ENCODE results near the gene KCNF1.
A peak's percentile ranks its signal among the peaks of the same experiment; 100 is the strongest.

KCNF1 gene

DNA sequence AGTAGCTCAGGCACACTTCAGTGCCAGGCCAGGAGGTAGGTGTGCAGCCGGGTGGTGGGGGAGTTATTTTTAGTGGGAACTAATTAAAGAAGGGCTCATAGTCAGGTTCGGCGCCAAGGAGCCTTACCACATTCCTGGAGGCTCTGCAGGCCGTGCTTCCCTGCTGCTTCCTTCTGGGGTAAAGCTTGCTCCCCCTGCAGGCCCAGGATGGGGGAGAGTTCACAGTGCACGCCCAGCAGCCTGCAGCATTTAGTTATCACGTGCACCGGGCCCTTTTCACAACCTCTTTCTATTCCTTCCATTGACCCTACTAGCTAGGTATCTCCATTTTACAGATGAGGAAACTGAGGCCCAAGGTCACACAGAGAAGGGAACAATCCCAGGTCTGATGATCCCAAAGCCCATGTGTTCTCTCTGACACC is 2.5 kb downstream of the KCNF1 start:
- TF ChIP-seq, protein P1, sequence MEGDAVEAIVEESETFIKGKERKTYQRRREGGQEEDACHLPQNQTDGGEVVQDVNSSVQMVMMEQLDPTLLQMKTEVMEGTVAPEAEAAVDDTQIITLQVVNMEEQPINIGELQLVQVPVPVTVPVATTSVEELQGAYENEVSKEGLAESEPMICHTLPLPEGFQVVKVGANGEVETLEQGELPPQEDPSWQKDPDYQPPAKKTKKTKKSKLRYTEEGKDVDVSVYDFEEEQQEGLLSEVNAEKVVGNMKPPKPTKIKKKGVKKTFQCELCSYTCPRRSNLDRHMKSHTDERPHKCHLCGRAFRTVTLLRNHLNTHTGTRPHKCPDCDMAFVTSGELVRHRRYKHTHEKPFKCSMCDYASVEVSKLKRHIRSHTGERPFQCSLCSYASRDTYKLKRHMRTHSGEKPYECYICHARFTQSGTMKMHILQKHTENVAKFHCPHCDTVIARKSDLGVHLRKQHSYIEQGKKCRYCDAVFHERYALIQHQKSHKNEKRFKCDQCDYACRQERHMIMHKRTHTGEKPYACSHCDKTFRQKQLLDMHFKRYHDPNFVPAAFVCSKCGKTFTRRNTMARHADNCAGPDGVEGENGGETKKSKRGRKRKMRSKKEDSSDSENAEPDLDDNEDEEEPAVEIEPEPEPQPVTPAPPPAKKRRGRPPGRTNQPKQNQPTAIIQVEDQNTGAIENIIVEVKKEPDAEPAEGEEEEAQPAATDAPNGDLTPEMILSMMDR (conservative IDR thresholded peaks at IDR 0.05; ENCODE audit: low read depth, low read length) = peak; percentile 57
- DNase-seq (ENCODE audit: low read depth) = no peak
- H3K4me3 ChIP-seq (ENCODE audit: low read length) = no peak overlapping the region

DNA sequence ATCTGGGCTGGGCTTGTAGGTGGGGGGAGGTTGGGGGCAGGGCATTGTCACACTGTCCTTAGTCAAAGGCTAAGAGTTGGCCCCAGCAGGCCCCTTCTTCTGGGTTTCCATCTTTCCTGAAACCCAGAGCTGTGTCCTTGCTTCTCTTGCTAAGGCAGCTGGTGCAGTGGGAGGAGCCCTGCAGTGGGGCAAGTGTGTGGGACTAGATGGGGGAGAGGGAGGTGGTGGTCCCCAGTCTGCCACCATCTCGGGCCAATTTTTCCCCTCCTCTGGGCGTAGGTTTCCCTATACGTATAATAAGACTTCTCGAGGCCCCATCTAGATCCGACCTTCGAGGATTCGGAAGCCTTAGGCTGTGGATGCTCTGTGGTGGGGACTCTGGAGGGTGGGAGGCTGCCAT is 3.5 kb downstream of the KCNF1 start:
- DNase-seq (ENCODE audit: low read depth) = no peak
- no peak overlapping the region for H3K4me3 ChIP-seq (ENCODE audit: low read length)
- TF ChIP-seq, protein P1 (conservative IDR thresholded peaks at IDR 0.05; ENCODE audit: low read depth, low read length) = no peak

DNA sequence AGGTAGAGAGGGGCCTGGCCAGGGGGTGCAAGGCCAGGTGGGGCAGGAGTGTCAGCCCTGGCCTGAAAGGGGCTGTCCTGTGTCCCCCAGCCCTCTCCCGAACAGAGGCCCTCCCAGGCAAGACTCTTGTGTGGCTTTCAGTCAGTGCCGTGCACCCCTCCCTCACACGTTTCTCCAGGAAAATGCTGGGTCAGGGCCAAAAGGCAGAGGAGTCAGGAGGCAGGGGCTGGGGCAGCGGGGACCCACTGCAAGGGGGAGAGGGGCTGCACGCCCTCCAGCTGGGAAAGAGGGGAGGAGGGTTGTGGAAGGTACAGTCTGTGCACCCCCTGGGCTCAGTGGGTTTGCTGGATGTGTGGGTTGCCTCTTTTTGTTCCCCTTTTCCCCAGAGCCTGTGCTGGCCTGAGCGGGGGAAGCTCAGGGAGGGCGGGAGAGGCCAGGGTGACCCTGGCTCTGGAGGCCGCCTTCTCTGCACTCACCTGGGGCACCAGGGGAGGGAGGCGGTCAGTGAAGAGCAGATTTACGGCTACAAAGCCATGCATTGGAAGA is 4.1 kb downstream of the KCNF1 start:
- H3K4me3 ChIP-seq (ENCODE audit: low read length) = no peak overlapping the region
- DNase-seq (ENCODE audit: low read depth) = no peak
- TF ChIP-seq, protein P1 (conservative IDR thresholded peaks at IDR 0.05; ENCODE audit: low read depth, low read length) = no peak

DNA sequence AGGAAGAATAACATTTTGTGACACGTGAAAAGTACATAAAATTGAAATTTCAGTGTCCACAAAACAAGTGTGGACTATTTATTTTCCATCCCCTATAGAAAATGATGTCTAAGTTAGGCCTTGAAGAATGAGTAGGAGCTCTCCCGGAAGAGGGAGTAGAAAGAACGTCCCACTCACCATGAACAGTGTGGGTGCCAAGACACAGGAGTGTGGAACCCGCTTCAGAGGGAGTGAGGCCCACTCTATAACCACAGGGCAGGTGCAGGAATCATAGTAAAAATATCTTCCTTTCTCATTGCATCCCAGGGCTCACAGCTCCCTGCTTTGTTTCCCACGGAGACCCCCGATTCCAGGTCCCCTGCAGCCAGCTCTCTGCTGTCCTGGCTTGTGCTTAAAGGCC is 5.2 kb downstream of the KCNF1 start:
- DNase-seq (ENCODE audit: low read depth) = no peak
- H3K4me3 ChIP-seq (ENCODE audit: low read length) = no peak overlapping the region
- TF ChIP-seq, protein P1 (conservative IDR thresholded peaks at IDR 0.05; ENCODE audit: low read depth, low read length) = no peak

DNA sequence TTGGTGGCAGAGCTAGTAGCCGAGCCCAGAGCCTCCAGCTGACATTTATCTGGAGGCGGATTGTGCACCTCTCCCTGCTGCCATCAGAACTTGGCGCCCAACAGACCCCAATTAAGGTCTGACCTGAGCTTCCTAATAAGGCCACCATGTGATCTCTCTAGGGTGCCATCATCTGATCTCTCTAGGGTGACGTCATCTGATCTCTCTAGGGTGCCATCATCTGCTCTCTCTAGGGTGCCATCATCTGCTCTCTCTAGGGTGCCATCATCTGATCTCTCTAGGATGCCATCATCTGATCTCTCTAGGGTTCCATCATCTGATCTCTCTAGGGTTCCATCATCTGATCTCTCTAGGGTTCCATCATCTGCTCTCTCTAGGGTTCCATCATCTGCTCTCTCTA is 6.2 kb downstream of the KCNF1 start:
- TF ChIP-seq, protein P1 (conservative IDR thresholded peaks at IDR 0.05; ENCODE audit: low read depth, low read length) = no peak
- no peak for DNase-seq (ENCODE audit: low read depth)
- no peak overlapping the region for H3K4me3 ChIP-seq (ENCODE audit: low read length)

DNA sequence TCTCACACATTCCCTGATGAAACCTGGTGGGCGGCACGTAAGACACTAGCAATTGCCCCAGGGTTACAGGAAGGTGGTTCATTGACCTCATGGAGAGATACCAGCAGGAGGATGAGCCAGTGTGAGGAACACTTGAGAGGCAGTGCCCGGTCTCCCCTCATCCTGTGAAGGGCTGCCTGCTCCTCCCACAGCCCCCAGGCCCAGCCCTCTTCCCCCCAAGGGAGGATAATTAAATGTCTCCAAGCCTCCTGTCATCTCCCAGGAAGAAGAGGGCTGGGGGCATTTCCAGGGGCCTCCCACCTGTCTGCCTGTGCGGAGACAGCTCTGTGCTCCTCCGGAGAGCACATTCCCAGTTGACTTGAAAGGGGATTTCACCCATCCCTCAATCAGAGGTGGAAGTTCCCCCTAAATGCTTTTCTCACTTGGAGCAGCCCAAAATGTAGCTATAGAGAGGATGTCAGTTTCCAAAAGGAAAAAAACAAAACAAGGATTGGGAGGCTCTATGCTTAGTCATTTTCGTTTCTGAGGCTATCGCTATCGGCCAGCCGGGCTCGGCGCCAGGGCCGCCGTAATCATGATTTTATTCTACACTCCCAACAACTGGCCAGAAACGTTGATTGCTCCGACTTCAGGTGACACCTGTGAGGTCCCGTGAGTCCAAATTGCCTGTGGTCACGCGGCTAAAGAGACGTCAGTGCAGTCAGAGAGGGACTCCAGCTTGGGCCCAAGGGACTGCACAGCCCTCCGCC is 7.1 kb downstream of the KCNF1 start:
- no peak overlapping the region for H3K4me3 ChIP-seq (ENCODE audit: low read length)
- DNase-seq (ENCODE audit: low read depth) = no peak
- TF ChIP-seq, protein P1 (conservative IDR thresholded peaks at IDR 0.05; ENCODE audit: low read depth, low read length) = no peak

DNA sequence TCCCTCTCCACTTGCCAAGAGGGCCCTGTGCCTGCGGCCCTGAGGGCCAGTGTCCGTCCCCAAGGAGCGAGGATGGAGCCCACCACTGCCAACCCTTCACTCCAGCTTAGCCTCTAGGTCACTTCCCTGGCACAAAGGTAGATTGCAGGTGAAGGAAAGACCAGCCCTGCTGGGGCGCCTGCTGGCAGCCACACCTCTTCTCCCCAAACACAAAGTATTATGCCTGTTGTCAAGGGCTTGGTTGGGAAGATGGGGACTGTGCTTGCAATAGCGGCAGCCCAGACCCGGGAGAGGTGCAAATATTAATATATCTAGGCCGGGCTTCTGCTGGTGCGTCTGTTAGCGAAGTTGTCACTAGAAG is 7.7 kb downstream of the KCNF1 start:
- TF ChIP-seq, protein P1 (conservative IDR thresholded peaks at IDR 0.05; ENCODE audit: low read depth, low read length) = no peak
- no peak for DNase-seq (ENCODE audit: low read depth)
- H3K4me3 ChIP-seq (ENCODE audit: low read length) = no peak overlapping the region

Measured in retinal pigment epithelial cell (primary cell).